Measurements from ENCODE around the gene FCGR3A. TPM values are rescaled to one million over a fixed set of nuclear protein-coding genes. Genes with fewer than 3 reads are reported as not detected.
"Not testable (repeated sequence)": the region's sequence is repeated elsewhere in the genome, so short reads cannot be mapped to it uniquely, and the experiment has no call there.

The FCGR3A gene
- total RNA-seq: 2.9 TPM

GRCh38 chr1:161549652-161550051 is at the start of gene FCGR3A:
Gene FCGR3A, minus strand, starts transcription at chr1:161549818. Its CDS starts 82 bp downstream, at chr1:161549736.
- DNase-seq (ENCODE audit: low spot score in 2 of 2): no peak
- no peak for FAIRE-seq

- not testable (repeated sequence) for DNase-seq (ENCODE audit: low spot score in 2 of 2); FAIRE-seq
Observed at GRCh38 chr1:161597077-161597476, 47.5 kb upstream of the FCGR3A start.

- FAIRE-seq; DNase-seq (ENCODE audit: low spot score in 2 of 2): not testable (repeated sequence)
Observed at GRCh38 chr1:161595583-161595982, 46.0 kb upstream of the FCGR3A start.

- not testable (repeated sequence) for DNase-seq (ENCODE audit: low spot score in 2 of 2); FAIRE-seq
Observed at GRCh38 chr1:161595173-161595572, 45.6 kb upstream of the FCGR3A start.

GRCh38 chr1:161594269-161594984 is 44.8 kb upstream of the FCGR3A start:
- FAIRE-seq: not testable (repeated sequence)

DNA sequence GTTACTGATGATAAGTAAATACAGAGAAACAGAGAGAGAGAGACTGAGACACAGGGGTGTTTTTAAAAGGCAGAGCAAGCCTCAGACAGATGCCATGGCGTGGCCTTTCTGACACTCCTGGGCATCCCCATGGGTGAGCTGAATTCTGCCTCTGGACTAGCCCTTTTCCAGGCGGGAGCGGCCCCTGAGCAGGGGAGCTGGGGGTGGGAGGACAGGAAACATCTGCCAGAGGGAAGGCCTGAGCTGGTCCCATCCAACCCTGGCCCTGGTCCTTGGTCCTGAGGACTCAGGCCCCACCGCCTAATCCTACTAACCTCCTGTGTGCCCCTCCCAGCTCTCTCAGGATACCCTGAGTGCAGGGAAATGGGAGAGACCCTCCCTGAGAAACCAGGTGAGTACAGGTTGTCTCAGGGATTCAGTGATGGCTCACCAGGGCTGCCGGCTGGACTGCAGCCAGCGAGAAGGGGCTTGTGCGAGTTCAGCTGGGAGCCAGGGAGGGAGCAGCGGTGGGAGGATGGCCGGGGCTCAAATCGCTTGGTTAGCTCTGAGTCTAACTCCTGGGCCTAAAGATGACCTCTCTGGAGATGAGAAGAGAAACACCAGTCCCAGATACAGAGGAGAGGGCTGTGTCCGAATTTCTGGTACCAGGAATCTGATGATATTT is 43.6 kb upstream of the FCGR3A start:
- not testable (repeated sequence) for FAIRE-seq; DNase-seq (ENCODE audit: low spot score in 2 of 2)

More at GRCh38 chr1:161594269-161594984, 44.8 kb upstream of the FCGR3A start:
- not testable (repeated sequence) for DNase-seq (ENCODE audit: low spot score in 2 of 2)

DNA sequence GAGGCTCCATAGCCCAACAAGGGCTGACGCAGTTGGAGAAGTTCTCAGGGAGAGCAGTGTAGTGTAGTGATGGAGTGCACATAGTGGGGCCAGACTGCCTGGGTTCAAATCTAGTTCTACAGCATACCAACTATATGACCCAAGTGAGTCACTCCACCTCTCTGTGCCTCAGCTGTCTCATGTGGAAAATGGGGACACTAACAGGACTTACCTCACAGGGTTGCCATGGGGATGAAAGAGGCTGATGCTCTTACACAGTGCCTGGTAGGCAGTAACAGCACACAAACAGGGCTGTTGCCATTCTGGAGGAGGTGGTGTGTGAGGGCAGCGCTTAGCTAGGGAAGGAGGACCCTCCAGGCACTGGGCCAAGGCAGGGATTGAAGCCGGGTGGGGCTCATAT is 43.0 kb upstream of the FCGR3A start:
- not testable (repeated sequence) for DNase-seq (ENCODE audit: low spot score in 2 of 2); FAIRE-seq

DNA sequence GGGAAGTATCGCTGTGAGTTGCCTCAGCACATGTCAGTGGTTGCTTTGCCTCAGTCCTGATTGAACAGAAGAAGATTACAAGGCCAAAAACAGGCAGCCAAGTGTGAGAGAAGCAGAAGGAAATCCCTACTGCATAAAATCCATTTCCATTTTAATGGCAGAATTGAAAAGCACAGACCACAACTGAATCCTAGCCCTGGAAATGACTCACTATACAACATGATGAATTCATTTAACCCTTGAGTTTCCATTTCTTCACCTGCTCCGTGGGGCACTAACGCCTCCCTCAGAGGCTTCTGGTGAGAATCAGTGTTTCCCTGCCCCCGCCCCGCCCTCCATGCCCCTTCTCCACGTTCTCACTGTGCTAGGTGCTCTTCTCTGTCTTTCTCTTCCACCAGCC is 40.3 kb upstream of the FCGR3A start:
- not testable (repeated sequence) for DNase-seq (ENCODE audit: low spot score in 2 of 2); FAIRE-seq

- not testable (repeated sequence) for DNase-seq (ENCODE audit: low spot score in 2 of 2); FAIRE-seq
Observed at GRCh38 chr1:161589365-161589764, 39.7 kb upstream of the FCGR3A start.

GRCh38 chr1:161588596-161588995 is 39.0 kb upstream of the FCGR3A start:
- FAIRE-seq; DNase-seq (ENCODE audit: low spot score in 2 of 2): not testable (repeated sequence)

DNA sequence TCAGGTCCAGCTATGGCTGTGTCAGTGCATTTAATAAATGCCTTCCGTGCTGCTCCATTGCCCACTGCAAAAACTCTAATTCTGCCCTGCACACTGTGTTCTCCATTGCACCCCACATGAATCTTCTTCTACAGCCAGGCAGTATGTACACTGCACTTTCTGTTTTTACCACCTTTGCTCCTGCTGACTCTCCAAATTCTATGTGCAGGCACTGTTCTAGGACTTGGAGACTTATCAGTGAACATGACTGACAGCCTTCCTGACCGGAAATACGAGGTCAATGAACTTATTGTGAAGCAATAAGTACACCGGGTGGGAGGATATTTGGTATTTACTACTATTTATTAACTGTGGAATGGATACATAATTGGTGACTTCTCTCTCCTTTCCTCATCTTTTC is 33.3 kb upstream of the FCGR3A start:
- not testable (repeated sequence) for DNase-seq (ENCODE audit: low spot score in 2 of 2); FAIRE-seq

DNA sequence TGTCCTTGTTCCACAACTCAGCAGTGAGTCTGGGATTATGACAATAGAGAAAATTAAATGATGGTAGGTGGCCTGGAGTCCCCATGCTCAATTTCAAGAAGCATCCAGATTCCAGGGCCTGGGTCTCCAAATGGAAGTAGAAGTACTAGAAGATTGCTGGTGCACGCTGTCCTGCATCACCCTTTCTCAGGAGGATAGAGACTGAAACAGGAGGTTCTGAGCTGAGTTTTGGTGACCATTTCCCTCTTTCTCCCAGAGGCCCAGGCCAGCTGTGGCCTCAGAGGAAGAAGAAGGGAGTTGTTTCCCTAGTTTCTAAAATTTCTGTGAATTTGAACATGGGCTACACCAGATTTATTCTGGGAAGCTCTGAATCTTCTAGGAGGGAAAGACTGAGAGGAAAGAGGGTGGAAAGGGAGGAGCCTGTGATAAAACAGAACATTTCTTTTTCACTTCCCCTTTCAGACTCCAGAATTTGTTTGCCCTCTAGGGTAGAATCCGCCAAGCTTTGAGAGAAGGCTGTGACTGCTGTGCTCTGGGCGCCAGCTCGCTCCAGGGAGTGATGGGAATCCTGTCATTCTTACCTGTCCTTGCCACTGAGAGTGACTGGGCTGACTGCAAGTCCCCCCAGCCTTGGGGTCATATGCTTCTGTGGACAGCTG is 31.4 kb upstream of the FCGR3A start:
- not testable (repeated sequence) for FAIRE-seq; DNase-seq (ENCODE audit: low spot score in 2 of 2)

GRCh38 chr1:161579856-161580507 is 30.4 kb upstream of the FCGR3A start:
- FAIRE-seq; DNase-seq (ENCODE audit: low spot score in 2 of 2): not testable (repeated sequence)

GRCh38 chr1:161576676-161577075 is 27.1 kb upstream of the FCGR3A start:
- FAIRE-seq; DNase-seq (ENCODE audit: low spot score in 2 of 2): not testable (repeated sequence)

- not testable (repeated sequence) for DNase-seq (ENCODE audit: low spot score in 2 of 2); FAIRE-seq
Observed at GRCh38 chr1:161571703-161572102, 22.1 kb upstream of the FCGR3A start.

DNA sequence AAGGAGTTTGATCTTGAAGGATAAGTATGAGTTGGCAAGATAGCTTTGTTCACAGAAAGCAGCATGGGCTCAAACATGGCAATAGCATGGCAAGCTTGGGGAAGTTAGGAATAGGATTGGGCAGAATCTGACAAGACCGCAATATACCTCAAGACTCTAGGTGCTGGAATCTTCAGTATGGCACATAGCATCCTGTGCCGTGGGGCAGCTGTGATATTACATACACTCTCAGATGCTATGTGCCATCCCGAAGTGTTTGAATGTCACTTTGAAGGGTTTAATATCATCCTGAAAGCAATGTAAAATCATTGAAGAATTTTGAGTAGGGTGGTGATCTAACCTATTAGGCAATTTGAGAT is 17.0 kb upstream of the FCGR3A start:
- FAIRE-seq; DNase-seq (ENCODE audit: low spot score in 2 of 2): not testable (repeated sequence)

DNA sequence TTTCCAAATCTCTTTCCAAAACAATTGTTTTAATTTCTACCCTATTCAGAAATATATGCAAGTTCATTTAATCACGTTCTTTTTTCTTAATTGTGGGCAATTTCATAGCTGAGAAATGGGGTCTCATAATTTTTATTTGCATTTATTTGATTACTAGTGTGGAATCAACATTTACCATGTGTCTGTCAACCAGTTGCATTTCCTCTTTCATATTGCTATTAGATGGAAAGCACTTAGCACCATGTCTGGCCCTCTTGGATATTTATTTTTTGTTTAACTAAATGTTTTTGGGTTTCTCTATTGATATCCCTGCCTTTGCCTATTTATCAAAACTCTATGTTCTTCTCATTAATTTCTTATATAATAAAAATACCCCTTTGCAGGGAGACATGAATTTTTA is 13.9 kb upstream of the FCGR3A start:
- not testable (repeated sequence) for FAIRE-seq

DNA sequence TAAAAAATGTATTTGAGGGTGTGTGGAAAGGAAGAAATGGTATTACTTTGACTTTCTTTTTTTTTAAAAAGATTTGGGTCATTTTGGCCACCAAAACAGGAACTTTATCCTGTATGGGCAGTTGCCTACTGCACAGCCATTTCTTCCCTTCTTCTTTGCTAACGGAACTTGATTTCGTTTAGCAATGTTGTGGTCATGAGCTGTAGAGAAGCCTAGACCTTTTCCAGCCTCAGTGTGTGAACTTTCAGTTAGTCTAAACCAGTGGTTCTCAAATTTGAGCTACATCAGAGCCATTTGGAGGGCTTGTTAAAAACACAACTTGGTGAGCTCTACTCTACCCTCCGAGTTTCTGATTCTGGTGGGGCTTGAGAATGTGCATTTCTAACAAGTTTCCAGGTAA is 12.8 kb upstream of the FCGR3A start:
- FAIRE-seq; DNase-seq (ENCODE audit: low spot score in 2 of 2): not testable (repeated sequence)

More for the DNA sequence above, 13.9 kb upstream of the FCGR3A start:
- DNase-seq (ENCODE audit: low spot score in 2 of 2): not testable (repeated sequence)

DNA sequence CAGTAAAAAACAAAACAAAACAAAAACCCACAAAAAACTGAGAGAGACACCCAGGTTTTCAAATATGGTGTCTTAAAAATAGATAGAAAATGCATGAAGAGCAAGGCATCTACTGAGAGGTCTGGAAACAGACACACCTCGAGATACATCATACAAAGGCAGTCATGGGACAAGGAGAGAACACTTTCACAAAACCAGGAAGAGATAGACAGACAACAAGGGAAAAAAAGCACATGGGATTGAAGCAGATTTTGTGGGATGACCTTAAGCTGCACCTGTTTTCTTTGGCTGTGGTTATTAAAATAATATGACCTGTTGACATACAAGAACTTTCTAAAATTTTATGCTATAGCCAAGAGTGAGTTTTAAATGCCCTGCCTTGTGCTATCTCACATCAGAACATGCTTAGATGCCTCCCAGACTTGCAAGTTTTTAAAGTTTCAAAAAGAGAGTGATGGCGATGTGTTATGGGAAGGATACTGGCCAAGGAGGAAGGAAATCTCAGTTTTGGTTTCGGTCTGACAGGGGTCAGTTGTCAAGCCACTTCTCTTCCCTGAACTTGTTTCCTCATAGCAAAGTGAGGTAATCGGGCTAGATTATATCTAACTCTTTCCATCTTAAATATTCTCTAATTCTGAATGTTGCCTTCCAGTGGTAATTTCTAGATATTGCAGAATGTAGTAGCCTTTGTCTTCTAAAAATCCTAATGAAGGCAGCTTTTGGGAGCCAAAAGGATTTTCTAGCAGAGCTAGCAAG is 11.5 kb upstream of the FCGR3A start:
- not testable (repeated sequence) for DNase-seq (ENCODE audit: low spot score in 2 of 2); FAIRE-seq
